ENCODE measurements around the gene NDOR1. TPM values are rescaled to one million over a fixed set of nuclear protein-coding genes. Genes with fewer than 3 reads are reported as not detected.
"Not testable (repeated sequence)": the region's sequence is repeated elsewhere in the genome, so short reads cannot be mapped to it uniquely, and the experiment has no call there.

NDOR1 gene
- total RNA-seq, 1 donor from 2014 or later: 22.5 TPM

- Mint-ChIP-seq H3K36me3 (ENCODE audit: low read depth, unreplicated experiment) (peaks cover 11% of the 10 kb centered on the region), H3K9me3 (ENCODE audit: unreplicated experiment) (no peaks in the 10 kb centered on the region), H3K27me3 (ENCODE audit: unreplicated experiment) (peaks cover 18% of the 10 kb centered on the region), H3K27ac (ENCODE audit: unreplicated experiment) (no peak overlapping the region), H3K4me1 (ENCODE audit: unreplicated experiment) (peaks cover 27% of the 10 kb centered on the region), H3K4me3 (ENCODE audit: unreplicated experiment) (no peak overlapping the region)
- DNase-seq (ENCODE audit: low spot score): peak; percentile 46
- no peak for TF ChIP-seq CTCF (IDR thresholded peaks at IDR 0.05; ENCODE audit: unreplicated experiment)
Observed at GRCh38 chr9:137240318-137240840, 34.9 kb downstream of the NDOR1 start.

GRCh38 chr9:137240841-137241489, 35.5 kb downstream of the NDOR1 start, which contains the start of gene TUBB4B:
TSS of gene TUBB4B (plus strand) at chr9:137241287. CDS start at chr9:137241361, 74 bp downstream.
- Mint-ChIP-seq H3K27me3 (ENCODE audit: unreplicated experiment) (peaks cover 18% of the 10 kb centered on the region), H3K4me3 (ENCODE audit: unreplicated experiment) (peak within 1 kb of the TSS; percentile 97)
- peak; percentile 97 for DNase-seq (ENCODE audit: low spot score)

GRCh38 chr9:137241490-137242268, 36.2 kb downstream of the NDOR1 start:
- Mint-ChIP-seq H3K4me3 (ENCODE audit: unreplicated experiment) (peak overlapping the region; percentile 92), H3K27ac (ENCODE audit: unreplicated experiment) (no peak overlapping the region), H3K27me3 (ENCODE audit: unreplicated experiment) (peaks cover 18% of the 10 kb centered on the region), H3K4me1 (ENCODE audit: unreplicated experiment) (peaks cover 27% of the 10 kb centered on the region), H3K36me3 (ENCODE audit: low read depth, unreplicated experiment) (peaks cover 11% of the 10 kb centered on the region), H3K9me3 (ENCODE audit: unreplicated experiment) (no peaks in the 10 kb centered on the region)
- DNase-seq (ENCODE audit: low spot score): no peak
- TF ChIP-seq CTCF (IDR thresholded peaks at IDR 0.05; ENCODE audit: unreplicated experiment): no peak

More at GRCh38 chr9:137240841-137241489, 35.5 kb downstream of the NDOR1 start, which contains the start of gene TUBB4B:
- no peak for TF ChIP-seq CTCF (IDR thresholded peaks at IDR 0.05; ENCODE audit: unreplicated experiment)
- peaks cover 27% of the 10 kb centered on the region for H3K4me1 Mint-ChIP-seq (ENCODE audit: unreplicated experiment)
- no peaks in the 10 kb centered on the region for H3K9me3 Mint-ChIP-seq (ENCODE audit: unreplicated experiment)
- H3K27ac Mint-ChIP-seq (ENCODE audit: unreplicated experiment): peak within 1 kb of the TSS; percentile 90
- peaks cover 11% of the 10 kb centered on the region for H3K36me3 Mint-ChIP-seq (ENCODE audit: low read depth, unreplicated experiment)

GRCh38 chr9:137242269-137243203, 37.0 kb downstream of the NDOR1 start:
- Mint-ChIP-seq H3K36me3 (ENCODE audit: low read depth, unreplicated experiment) (peaks cover 11% of the 10 kb centered on the region), H3K9me3 (ENCODE audit: unreplicated experiment) (no peaks in the 10 kb centered on the region), H3K4me3 (ENCODE audit: unreplicated experiment) (peak overlapping the region; percentile 92), H3K4me1 (ENCODE audit: unreplicated experiment) (peaks cover 27% of the 10 kb centered on the region), H3K27me3 (ENCODE audit: unreplicated experiment) (peaks cover 18% of the 10 kb centered on the region), H3K27ac (ENCODE audit: unreplicated experiment) (peak overlapping the region; percentile 13)
- DNase-seq (ENCODE audit: low spot score): no peak
- TF ChIP-seq CTCF (IDR thresholded peaks at IDR 0.05; ENCODE audit: unreplicated experiment): no peak

- Mint-ChIP-seq H3K4me1 (ENCODE audit: unreplicated experiment) (peaks cover 27% of the 10 kb centered on the region), H3K36me3 (ENCODE audit: low read depth, unreplicated experiment) (peaks cover 11% of the 10 kb centered on the region), H3K27me3 (ENCODE audit: unreplicated experiment) (peaks cover 16% of the 10 kb centered on the region)
- not testable (repeated sequence) for H3K4me3 Mint-ChIP-seq (ENCODE audit: unreplicated experiment); H3K27ac Mint-ChIP-seq (ENCODE audit: unreplicated experiment); H3K9me3 Mint-ChIP-seq (ENCODE audit: unreplicated experiment); DNase-seq (ENCODE audit: low spot score)
Observed at GRCh38 chr9:137243266-137243625, 37.7 kb downstream of the NDOR1 start.

Data from endothelial cell (in vitro differentiated cells).